NT2/D1 (cell line): Measurements from ENCODE around the gene SLC43A3.
"Not testable (repeated sequence)": the region's sequence is repeated elsewhere in the genome, so short reads cannot be mapped to it uniquely, and the experiment has no call there.

Source experiments
- DNase-seq: peaks from one replicate; pipeline ENCODE4 v3.0.0-alpha.2; 2011; ENCODE audit warnings: low read depth, low spot score
- H3K27me3 ChIP-seq: 2 replicates; pipeline ENCODE4 v1.6.0; 2011; ENCODE audit warnings: mild to moderate bottlenecking; ENCODE audit not compliant: insufficient read length, insufficient read depth
- H3K36me3 ChIP-seq: 2 replicates; pipeline ENCODE4 v1.6.1; 2011; ENCODE audit warnings: mild to moderate bottlenecking, low read length, mixed read lengths; ENCODE audit not compliant: insufficient read depth, insufficient read length
- H3K4me1 ChIP-seq: 2 replicates; pipeline ENCODE4 v1.5.1; 2011; ENCODE audit not compliant: insufficient read depth, insufficient read length
- H3K4me3 ChIP-seq: 2 replicates; pipeline ENCODE4 v1.5.1; 2011; ENCODE audit warnings: low read depth; ENCODE audit not compliant: insufficient read length
- H3K9ac ChIP-seq: 2 replicates; pipeline ENCODE4 v1.6.0; 2011; ENCODE audit warnings: low read depth; ENCODE audit not compliant: insufficient read length
- H3K9me3 ChIP-seq: 2 replicates; pipeline ENCODE4 v1.5.1; 2011; ENCODE audit warnings: mild to moderate bottlenecking, low read length; ENCODE audit not compliant: insufficient read depth
- SUZ12 ChIP-seq: IDR thresholded peaks from 2 replicates; pipeline ENCODE4 v1.6.1; 2011; ENCODE audit not compliant: insufficient read length, insufficient read depth; ENCODE audit errors: extremely low read depth
- YY1 ChIP-seq: IDR thresholded peaks from 2 replicates; pipeline ENCODE4 v1.6.1; 2011; ENCODE audit not compliant: insufficient read length, insufficient read depth
- ZNF274 ChIP-seq: IDR thresholded peaks from 2 replicates; pipeline ENCODE4 v1.6.1; 2011; ENCODE audit warnings: mild to moderate bottlenecking, low read depth, low read length

The SLC43A3 gene

GRCh38 chr11:57361926-57362325 lies 65.0 kb downstream of the SLC43A3 start:
- no peak overlapping the region for H3K4me3 ChIP-seq
- H3K9me3 ChIP-seq = no peaks in the 10 kb centered on the region; the same call in 1 of the 2 replicates
- no peak for DNase-seq
- no peaks in the 10 kb centered on the region for H3K36me3 ChIP-seq
- no peak overlapping the region for H3K9ac ChIP-seq
- H3K27me3 ChIP-seq = peaks cover 3% of the 10 kb centered on the region
- H3K4me1 ChIP-seq = peaks cover 18% of the 10 kb centered on the region
- TF ChIP-seq YY1 (no peak), SUZ12 (no peak), ZNF274 (no peak)

GRCh38 chr11:57361420-57361819 lies 65.5 kb downstream of the SLC43A3 start:
- H3K27me3 ChIP-seq, H3K4me3 ChIP-seq, H3K36me3 ChIP-seq, H3K9ac ChIP-seq, DNase-seq, H3K9me3 ChIP-seq: not testable (repeated sequence)
- H3K4me1 ChIP-seq = peaks cover 18% of the 10 kb centered on the region

GRCh38 chr11:57360991-57361390 lies 65.9 kb downstream of the SLC43A3 start:
- peaks cover 15% of the 10 kb centered on the region for H3K4me1 ChIP-seq
- peaks cover 3% of the 10 kb centered on the region for H3K27me3 ChIP-seq
- no peak overlapping the region for H3K9ac ChIP-seq
- H3K4me3 ChIP-seq = no peak overlapping the region
- no peak for DNase-seq
- no peaks in the 10 kb centered on the region for H3K36me3 ChIP-seq
- TF ChIP-seq ZNF274 (no peak), YY1 (no peak), SUZ12 (no peak)
- H3K9me3 ChIP-seq = no peaks in the 10 kb centered on the region; the same call in 1 of the 2 replicates

- H3K4me1 ChIP-seq = peaks cover 10% of the 10 kb centered on the region
- no peak overlapping the region for H3K9ac ChIP-seq
- no peaks in the 10 kb centered on the region for H3K36me3 ChIP-seq
- TF ChIP-seq YY1 = no peak
- no peak for TF ChIP-seq ZNF274
- no peak for TF ChIP-seq SUZ12
- no peak for DNase-seq
- no peaks in the 10 kb centered on the region; the same call in 1 of the 2 replicates for H3K9me3 ChIP-seq
- no peak overlapping the region for H3K4me3 ChIP-seq
- peaks cover 3% of the 10 kb centered on the region for H3K27me3 ChIP-seq
Observed at GRCh38 chr11:57359896-57360690, 66.8 kb downstream of the SLC43A3 start.

- no peak for TF ChIP-seq YY1
- TF ChIP-seq SUZ12 = no peak
- TF ChIP-seq ZNF274 = no peak
- Histone ChIP-seq H3K36me3 (no peaks in the 10 kb centered on the region), H3K4me3 (no peak overlapping the region), H3K27me3 (peaks cover 3% of the 10 kb centered on the region), H3K4me1 (peaks cover 10% of the 10 kb centered on the region), H3K9ac (no peak overlapping the region), H3K9me3 (no peaks in the 10 kb centered on the region; the same call in 1 of the 2 replicates)
- no peak for DNase-seq
Observed at GRCh38 chr11:57359396-57359795, 67.5 kb downstream of the SLC43A3 start.

GRCh38 chr11:57358991-57359390 lies 67.9 kb downstream of the SLC43A3 start:
- peaks cover 10% of the 10 kb centered on the region for H3K4me1 ChIP-seq
- no peaks in the 10 kb centered on the region; the same call in 1 of the 2 replicates for H3K9me3 ChIP-seq
- no peak for DNase-seq
- no peak overlapping the region for H3K4me3 ChIP-seq
- no peak for TF ChIP-seq ZNF274
- TF ChIP-seq YY1 = no peak
- no peak for TF ChIP-seq SUZ12
- H3K27me3 ChIP-seq = peaks cover 3% of the 10 kb centered on the region
- no peaks in the 10 kb centered on the region for H3K36me3 ChIP-seq
- no peak overlapping the region for H3K9ac ChIP-seq

GRCh38 chr11:57358543-57358961 lies 68.4 kb downstream of the SLC43A3 start:
- Histone ChIP-seq H3K4me1 (peaks cover 10% of the 10 kb centered on the region), H3K4me3 (no peak overlapping the region), H3K36me3 (no peaks in the 10 kb centered on the region), H3K9me3 (no peaks in the 10 kb centered on the region; the same call in 1 of the 2 replicates), H3K9ac (no peak overlapping the region), H3K27me3 (peaks cover 3% of the 10 kb centered on the region)
- no peak for TF ChIP-seq ZNF274
- no peak for TF ChIP-seq YY1
- no peak for TF ChIP-seq SUZ12
- no peak for DNase-seq
